HepG2 (cell line): ENCODE data around the gene SLC16A11. TPM values are rescaled to one million over a fixed set of nuclear protein-coding genes. Genes with fewer than 3 reads are reported as not detected.

Experiments
- ATAC-seq: fragments of 200-7000 bp; cut with Tn5 transposase; 3 replicates; pipeline ENCODE4 v1.9.1; 2020; ENCODE audit warnings: mild to moderate bottlenecking, moderate library complexity
- BruUV-seq: library from RNA; stranded (reverse); fragments of 400-500 nt; replicated peaks from 2 replicates; lab custom pipeline; 2021; lab: Mats Ljungman, UMichigan
- CTCF ChIA-PET: fragments of 300-600 bp; formaldehyde crosslinking; extraction: SDS; loops from one replicate; lab custom pipeline; 2021; ENCODE audit warnings: low total read pairs, inconsistent platforms, low intra/inter-chr PET ratio; lab: Yijun Ruan, JAX
- POLR2A ChIA-PET: fragments of 350-600 bp; sonication (Branson Sonifier 250); formaldehyde crosslinking; loops from one replicate; lab custom pipeline; 2020; ENCODE audit warnings: antibody characterized with exemption, inconsistent platforms; lab: Yijun Ruan, JAX
- DNase-seq: peaks from one replicate; pipeline ENCODE4 v3.0.0-alpha.2; 2015; ENCODE audit warnings: low spot score
- FAIRE-seq: peaks from 3 replicates; lab custom pipeline; 2011; peaks lifted over from hg19 to GRCh38; lab: Jason Lieb, UNC
- H2AFZ ChIP-seq: one replicate; pipeline ENCODE4 v1.6.1; 2011; ENCODE audit warnings: low read length, inconsistent platforms
- H3K27ac ChIP-seq: fragments of 300-600 bp; 3 replicates; pipeline ENCODE4 v1.8.0; 2011; ENCODE audit warnings: mixed run types, mild to moderate bottlenecking, mixed read lengths, low read length, inconsistent platforms; ENCODE audit not compliant: insufficient read depth; ENCODE audit errors: extremely low read length
- H3K27me3 ChIP-seq, 2 experiments: fragments of 200-600 bp in 1 of 2; 2 replicates in 1 of 2; 3 replicates in 1 of 2; pipeline versions ENCODE4 v1.6.0 to v1.8.0; 2011; ENCODE audit warnings: low read length in 2 of 2, mild to moderate bottlenecking in 2 of 2, moderate library complexity in 2 of 2, inconsistent platforms in 1 of 2; ENCODE audit not compliant: insufficient read depth in 2 of 2, control insufficient read depth in 1 of 2
- H3K36me3 ChIP-seq, 2 experiments: fragments of 200-600 bp in 1 of 2; replicated peaks in 1 of 2; 2 replicates in 1 of 2; 3 replicates in 1 of 2; pipeline versions ENCODE4 v1.5.1 to v1.8.0; 2011; ENCODE audit warnings: low read length in 2 of 2, inconsistent platforms in 1 of 2; ENCODE audit not compliant: insufficient read depth in 2 of 2, control insufficient read depth in 1 of 2
- H3K4me1 ChIP-seq: 2 replicates; pipeline ENCODE4 v1.5.1; 2012; ENCODE audit warnings: low read length, inconsistent platforms; ENCODE audit not compliant: insufficient read depth
- H3K4me2 ChIP-seq: 2 replicates; pipeline ENCODE4 v1.6.0; 2011; ENCODE audit warnings: low read depth, low read length, inconsistent platforms
- H3K4me3 ChIP-seq, 3 experiments: fragments of 200-600 bp in 1 of 3; sonication (generic), shearing (Covaris generic) in 1 of 3; replicated peaks in 1 of 3; 2 replicates each; pipeline ENCODE4 v1.5.1; 2011 to 2016; ENCODE audit warnings: low read length in 3 of 3, inconsistent platforms in 2 of 3, low read depth in 2 of 3, mild to moderate bottlenecking in 2 of 3, control low read depth in 1 of 3, mixed read lengths in 1 of 3; ENCODE audit not compliant: insufficient read depth in 1 of 3
- H3K79me2 ChIP-seq: one replicate; pipeline ENCODE4 v1.6.1; 2011; ENCODE audit warnings: low read length, inconsistent platforms; ENCODE audit not compliant: insufficient read depth
- H3K9ac ChIP-seq: 2 replicates; pipeline ENCODE4 v1.6.0; 2011; ENCODE audit warnings: mild to moderate bottlenecking, low read depth, low read length, inconsistent platforms; ENCODE audit not compliant: insufficient read depth
- H3K9me3 ChIP-seq: 2 replicates; pipeline ENCODE4 v1.5.1; 2012; ENCODE audit warnings: mild to moderate bottlenecking, low read length
- H4K20me1 ChIP-seq: 2 replicates; pipeline ENCODE4 v1.6.0; 2011; ENCODE audit warnings: inconsistent platforms, mild to moderate bottlenecking, low read length, moderate library complexity; ENCODE audit not compliant: insufficient read depth
- IRX3 ChIP-seq: sonication (generic); formaldehyde crosslinking; IDR thresholded peaks from 2 replicates; pipeline ENCODE4 v1.8.1; 2023; ENCODE audit warnings: mild to moderate bottlenecking, low read depth, missing genetic modification reagents, borderline replicate concordance
- MED8 ChIP-seq: sonication (generic); formaldehyde crosslinking; IDR thresholded peaks from 2 replicates; pipeline ENCODE4 v1.8.1; 2023; ENCODE audit warnings: mild to moderate bottlenecking, missing genetic modification reagents; ENCODE audit not compliant: insufficient replicate concordance
- ZNF225 ChIP-seq: sonication (generic); formaldehyde crosslinking; IDR thresholded peaks from 2 replicates; pipeline ENCODE4 v1.4.0; 2020; ENCODE audit warnings: mild to moderate bottlenecking, missing genetic modification reagents
- ZNF331 ChIP-seq: sonication (generic); formaldehyde crosslinking; IDR thresholded peaks from 2 replicates; pipeline ENCODE4 v1.4.0; 2020; ENCODE audit warnings: missing genetic modification reagents
- WGBS: methylation state at CpG from one replicate; pipeline ENCODE4 v1.1.6; 2017; ENCODE audit warnings: low lambda C conversion rate; 5-methylcytosine and 5-hydroxymethylcytosine counted together
- in situ Hi-C: cut with HindIII; loops from 2 replicates; pipeline ENCODE4 v1.10.0; 2017; ENCODE audit warnings: low pct_unique_long_range_greater_than_20kb; ENCODE audit not compliant: extremely low pct_ligation_motif_present
- intact Hi-C: fragments of 100-400 bp; cut with micrococcal nuclease; formaldehyde crosslinking; loops from one replicate; pipeline ENCODE4 v1.10.0; 2022; ENCODE audit not compliant: unreplicated experiment
- polyA plus RNA-seq, 8 experiments: library from polyadenylated mRNA; depleted of rRNA in 3 of 8; stranded (reverse) in 7 of 8; unstranded in 1 of 8; fragments of >200 nt; fragmentation: Illumina TruSeq in 4 of 8; extraction: Trizol in 4 of 8; gene quantifications; 2 replicates each; pipeline versions ENCODE4 v1.2.1 to v1.2.3, GENCODE V29; 2011 to 2016; ENCODE audit warnings: low read depth in 4 of 8, missing spikeins in 1 of 8, mixed read lengths in 1 of 8; ENCODE audit not compliant: insufficient read depth in 1 of 8
- total RNA-seq, 5 experiments: library from RNA; depleted of rRNA; stranded (reverse); fragments of >200 nt; fragmentation: Illumina TruSeq; extraction: Trizol; gene quantifications; 2 replicates each; pipeline ENCODE4 v1.2.3, GENCODE V29; 2016; ENCODE audit warnings: low read depth in 1 of 5
- TF ChIP-seq, protein P1 (sequence below): sonication (generic); formaldehyde crosslinking; IDR thresholded peaks from 2 replicates; pipeline ENCODE4 v1.8.0; 2022; ENCODE audit warnings: mild to moderate bottlenecking, missing genetic modification reagents, borderline replicate concordance
- TF ChIP-seq, protein P2 (sequence below): sonication (generic); formaldehyde crosslinking; IDR thresholded peaks from 2 replicates; pipeline ENCODE4 v1.8.1; 2022; ENCODE audit warnings: mild to moderate bottlenecking, missing genetic modification reagents
- TF ChIP-seq, protein P3 (sequence below): IDR thresholded peaks from 2 replicates; pipeline ENCODE4 v1.6.1; 2012; ENCODE audit warnings: inconsistent platforms

SLC16A11 gene
- total and polyA plus RNA-seq, 2 of the 13 experiments (the other 11 are each of a cell fraction or from before 2014, with no cell fraction given): not detected

DNA sequence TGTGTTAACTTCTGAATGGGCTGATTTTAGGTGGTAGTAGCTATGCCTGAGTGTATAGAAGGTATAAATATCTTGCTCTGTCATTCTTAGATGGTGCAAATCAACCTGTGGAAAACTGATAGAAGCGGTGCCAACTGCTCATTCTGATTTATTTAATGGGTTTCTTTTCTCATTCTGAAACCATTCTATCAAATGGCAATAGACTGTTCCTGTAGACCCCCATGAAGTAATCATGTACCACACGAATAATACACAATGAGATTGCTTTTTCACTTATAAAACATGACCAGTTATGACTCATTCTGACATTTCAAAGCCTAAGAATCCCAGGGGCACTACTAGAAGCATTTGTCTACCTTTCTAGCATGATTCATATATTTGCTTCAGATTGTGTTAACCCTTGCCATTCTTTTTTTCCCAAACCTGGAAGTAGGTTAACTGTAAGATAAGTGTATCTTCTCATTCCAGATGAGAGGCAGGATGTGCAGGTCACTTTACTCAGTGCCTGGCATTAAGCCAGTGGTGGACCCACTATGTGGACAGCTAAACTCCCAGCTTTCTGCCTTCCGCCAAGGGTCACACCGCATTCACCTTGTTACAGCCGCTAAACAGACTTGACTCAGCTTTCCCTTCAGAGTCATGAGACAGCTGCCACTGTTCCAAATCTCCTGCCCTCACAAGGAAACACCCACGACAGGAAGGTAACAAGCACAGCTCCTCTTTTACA, 16.4 kb upstream of the SLC16A11 start (continued):
- TF ChIP-seq, protein P1, sequence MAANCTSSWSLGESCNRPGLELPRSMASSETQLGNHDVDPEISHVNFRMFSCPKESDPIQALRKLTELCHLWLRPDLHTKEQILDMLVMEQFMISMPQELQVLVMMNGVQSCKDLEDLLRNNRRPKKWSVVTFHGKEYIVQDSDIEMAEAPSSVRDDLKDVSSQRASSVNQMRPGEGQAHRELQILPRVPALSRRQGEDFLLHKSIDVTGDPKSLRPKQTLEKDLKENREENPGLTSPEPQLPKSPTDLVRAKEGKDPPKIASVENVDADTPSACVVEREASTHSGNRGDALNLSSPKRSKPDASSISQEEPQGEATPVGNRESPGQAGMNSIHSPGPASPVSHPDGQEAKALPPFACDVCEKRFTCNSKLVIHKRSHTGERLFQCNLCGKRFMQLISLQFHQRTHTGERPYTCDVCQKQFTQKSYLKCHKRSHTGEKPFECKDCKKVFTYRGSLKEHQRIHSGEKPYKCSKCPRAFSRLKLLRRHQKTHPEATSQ (CRISPR knock-in tag): no peak
- TF ChIP-seq, protein P2, sequence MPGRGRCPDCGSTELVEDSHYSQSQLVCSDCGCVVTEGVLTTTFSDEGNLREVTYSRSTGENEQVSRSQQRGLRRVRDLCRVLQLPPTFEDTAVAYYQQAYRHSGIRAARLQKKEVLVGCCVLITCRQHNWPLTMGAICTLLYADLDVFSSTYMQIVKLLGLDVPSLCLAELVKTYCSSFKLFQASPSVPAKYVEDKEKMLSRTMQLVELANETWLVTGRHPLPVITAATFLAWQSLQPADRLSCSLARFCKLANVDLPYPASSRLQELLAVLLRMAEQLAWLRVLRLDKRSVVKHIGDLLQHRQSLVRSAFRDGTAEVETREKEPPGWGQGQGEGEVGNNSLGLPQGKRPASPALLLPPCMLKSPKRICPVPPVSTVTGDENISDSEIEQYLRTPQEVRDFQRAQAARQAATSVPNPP (CRISPR knock-in tag): no peak
- TF ChIP-seq IRX3 (CRISPR knock-in tag): no peak
- TF ChIP-seq, all 625 proteins: peak for 5

DNA sequence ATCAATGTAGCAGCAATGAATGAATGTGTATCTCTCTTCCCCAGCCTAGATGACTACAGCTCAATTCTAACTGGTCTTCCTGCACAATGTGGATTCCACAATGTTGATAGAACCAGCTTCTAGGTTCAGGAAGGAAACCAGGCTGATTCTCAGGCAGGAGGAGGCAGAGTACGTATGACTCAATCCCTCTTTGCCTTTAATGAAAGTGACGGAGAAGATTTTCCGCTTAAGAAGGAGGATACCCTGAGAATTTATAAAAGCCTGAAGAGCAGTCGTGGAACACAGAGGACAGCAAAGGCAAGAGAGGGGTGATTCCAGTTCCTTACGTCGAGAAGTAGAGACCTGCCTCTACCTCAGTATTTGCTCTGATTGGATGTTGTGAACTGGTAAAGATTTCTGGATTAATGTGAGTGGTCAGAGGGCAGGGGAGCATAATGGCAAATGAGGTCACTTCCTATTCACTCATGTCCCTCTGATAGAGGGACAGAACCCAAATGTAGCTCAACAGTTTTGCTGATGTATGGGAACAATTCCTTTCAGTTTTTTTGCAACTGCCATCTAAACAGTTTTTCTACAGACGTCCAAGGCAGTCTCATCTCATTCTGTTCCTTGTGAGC, 15.0 kb upstream of the SLC16A11 start:
- no peak overlapping the region for H3K4me2 ChIP-seq
- CTCF ChIA-PET: no interaction called here
- FAIRE-seq: no peak

More for the DNA sequence above, 15.0 kb upstream of the SLC16A11 start:
- intact Hi-C loops: no loop called here
- BruUV-seq: no TSS peak
- Histone ChIP-seq H3K4me3 (no peak overlapping the region), H3K27me3 (peaks cover 0 to 3% of the 10 kb centered on the region in 2 experiments; a peak in 2 of 5 replicates), H3K27ac (no peak overlapping the region), H4K20me1 (no peaks in the 10 kb centered on the region), H2AFZ (no peak overlapping the region), H3K36me3 (no peaks in the 10 kb centered on the region), H3K4me1 (peaks cover 16% of the 10 kb centered on the region), H3K9ac (no peak overlapping the region), H3K79me2 (no peaks in the 10 kb centered on the region), H3K9me3 (no peaks in the 10 kb centered on the region)
- POLR2A ChIA-PET: no interaction called here
- TF ChIP-seq MED8 (CRISPR knock-in tag) (no peak), ZNF331 (CRISPR knock-in tag) (no peak), ZNF225 (CRISPR knock-in tag) (no peak)
- TF ChIP-seq, protein P2 (CRISPR knock-in tag): no peak
- TF ChIP-seq, protein P3, sequence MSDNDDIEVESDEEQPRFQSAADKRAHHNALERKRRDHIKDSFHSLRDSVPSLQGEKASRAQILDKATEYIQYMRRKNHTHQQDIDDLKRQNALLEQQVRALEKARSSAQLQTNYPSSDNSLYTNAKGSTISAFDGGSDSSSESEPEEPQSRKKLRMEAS: no peak
- in situ Hi-C loops: no loop called here
- 63% methylated on average over 7 of the region's 7 CpGs for WGBS
- ATAC-seq (no peak), DNase-seq (no peak)
